HepG2 (cell line): ENCODE measurements around the gene MAT2A. TPM values are rescaled to one million over a fixed set of nuclear protein-coding genes. Genes with fewer than 3 reads are reported as not detected.

Source experiments
- E2F2 ChIP-seq: sonication (generic); formaldehyde crosslinking; IDR thresholded peaks from 2 replicates; pipeline ENCODE4 v1.4.0; 2020; ENCODE audit warnings: missing genetic modification reagents, borderline replicate concordance
- EEA1 ChIP-seq: sonication (generic); formaldehyde crosslinking; IDR thresholded peaks from 2 replicates; pipeline ENCODE4 v1.5.1; 2020; ENCODE audit warnings: mild to moderate bottlenecking, missing genetic modification reagents, borderline replicate concordance
- HOXA5 ChIP-seq: sonication (generic); formaldehyde crosslinking; IDR thresholded peaks from 2 replicates; pipeline ENCODE4 v1.4.0; 2020; ENCODE audit warnings: missing genetic modification reagents
- JUND ChIP-seq: sonication (generic); formaldehyde crosslinking; IDR thresholded peaks from 2 replicates; pipeline ENCODE4 v1.8.0; 2022; ENCODE audit warnings: mild to moderate bottlenecking, missing genetic modification reagents
- MBNL3 ChIP-seq: fragments of 250-450 bp; sonication (Bioruptor Pico); conservative IDR thresholded peaks from 2 replicates; pipeline ENCODE4 v1.8.0; 2022; ENCODE audit warnings: mild to moderate bottlenecking, inconsistent platforms
- POGK ChIP-seq: sonication (generic); formaldehyde crosslinking; conservative IDR thresholded peaks from 2 replicates; pipeline ENCODE4 v1.8.0; 2022; ENCODE audit warnings: mild to moderate bottlenecking, moderate library complexity, missing genetic modification reagents
- RCOR2 ChIP-seq: IDR thresholded peaks from 2 replicates; pipeline ENCODE4 v1.6.1; 2016; ENCODE audit warnings: missing biosample characterization, missing genetic modification reagents
- SALL2 ChIP-seq: sonication (generic); formaldehyde crosslinking; IDR thresholded peaks from 2 replicates; pipeline ENCODE4 v1.8.1; 2023; ENCODE audit warnings: mild to moderate bottlenecking, missing genetic modification reagents, inconsistent platforms
- SMYD3 ChIP-seq: sonication (generic); formaldehyde crosslinking; IDR thresholded peaks from 2 replicates; pipeline ENCODE4 v1.8.1; 2023; ENCODE audit warnings: mild to moderate bottlenecking, missing genetic modification reagents
- STAG1 ChIP-seq: sonication (generic); formaldehyde crosslinking; IDR thresholded peaks from 2 replicates; pipeline ENCODE4 v1.4.0; 2020; ENCODE audit warnings: missing genetic modification reagents
- ZFAT ChIP-seq: sonication (generic); formaldehyde crosslinking; conservative IDR thresholded peaks from 2 replicates; pipeline ENCODE4 v1.8.1; 2023; ENCODE audit warnings: missing genetic modification reagents, inconsistent platforms
- ZFX ChIP-seq: sonication (generic); formaldehyde crosslinking; IDR thresholded peaks from 2 replicates; pipeline ENCODE4 v1.4.0; 2020; ENCODE audit warnings: mild to moderate bottlenecking, low read depth, missing genetic modification reagents, moderate library complexity
- ZMYM3 ChIP-seq: sonication (generic); formaldehyde crosslinking; IDR thresholded peaks from 2 replicates; pipeline ENCODE4 v1.5.1; 2020; ENCODE audit warnings: mild to moderate bottlenecking, missing genetic modification reagents
- ZNF207 ChIP-seq: fragments of 450-650 bp; IDR thresholded peaks from 2 replicates; pipeline ENCODE4 v1.6.1; 2016; ENCODE audit warnings: antibody characterized with exemption, borderline replicate concordance
- ZNF326 ChIP-seq: sonication (generic); formaldehyde crosslinking; IDR thresholded peaks from 2 replicates; pipeline ENCODE4 v1.4.0; 2020; ENCODE audit warnings: missing genetic modification reagents, borderline replicate concordance
- ZNF331 ChIP-seq: sonication (generic); formaldehyde crosslinking; IDR thresholded peaks from 2 replicates; pipeline ENCODE4 v1.4.0; 2020; ENCODE audit warnings: missing genetic modification reagents
- ZNF614 ChIP-seq: IDR thresholded peaks from 2 replicates; pipeline ENCODE4 v1.6.1; 2018; ENCODE audit warnings: missing biosample characterization, missing genetic modification reagents, inconsistent platforms, borderline replicate concordance
- ZNF652 ChIP-seq: IDR thresholded peaks from 2 replicates; pipeline ENCODE4 v1.6.1; 2016; ENCODE audit warnings: low read depth, borderline replicate concordance
- polyA plus RNA-seq, 8 experiments: library from polyadenylated mRNA; depleted of rRNA in 3 of 8; stranded (reverse) in 7 of 8; unstranded in 1 of 8; fragments of >200 nt; fragmentation: Illumina TruSeq in 4 of 8; extraction: Trizol in 4 of 8; gene quantifications; 2 replicates each; pipeline versions ENCODE4 v1.2.1 to v1.2.3, GENCODE V29; 2011 to 2016; ENCODE audit warnings: low read depth in 4 of 8, missing spikeins in 1 of 8, mixed read lengths in 1 of 8; ENCODE audit not compliant: insufficient read depth in 1 of 8
- total RNA-seq, 5 experiments: library from RNA; depleted of rRNA; stranded (reverse); fragments of >200 nt; fragmentation: Illumina TruSeq; extraction: Trizol; gene quantifications; 2 replicates each; pipeline ENCODE4 v1.2.3, GENCODE V29; 2016; ENCODE audit warnings: low read depth in 1 of 5
- TF ChIP-seq, protein P1 (sequence below): sonication (generic); formaldehyde crosslinking; IDR thresholded peaks from 2 replicates; pipeline ENCODE4 v1.8.1; 2022; ENCODE audit warnings: low read depth, mild to moderate bottlenecking, missing genetic modification reagents
- TF ChIP-seq, protein P2 (sequence below): sonication (generic); formaldehyde crosslinking; IDR thresholded peaks from 2 replicates; pipeline ENCODE4 v1.4.0; 2020; ENCODE audit warnings: missing genetic modification reagents, borderline replicate concordance
- TF ChIP-seq, protein P3 (sequence below): IDR thresholded peaks from 2 replicates; pipeline ENCODE4 v1.6.1; 2016; ENCODE audit warnings: low read depth, control low read depth

MAT2A gene
- total and polyA plus RNA-seq, 2 of the 13 experiments (the other 11 are each of a cell fraction or from before 2014, with no cell fraction given) = 155 to 331 TPM

DNA sequence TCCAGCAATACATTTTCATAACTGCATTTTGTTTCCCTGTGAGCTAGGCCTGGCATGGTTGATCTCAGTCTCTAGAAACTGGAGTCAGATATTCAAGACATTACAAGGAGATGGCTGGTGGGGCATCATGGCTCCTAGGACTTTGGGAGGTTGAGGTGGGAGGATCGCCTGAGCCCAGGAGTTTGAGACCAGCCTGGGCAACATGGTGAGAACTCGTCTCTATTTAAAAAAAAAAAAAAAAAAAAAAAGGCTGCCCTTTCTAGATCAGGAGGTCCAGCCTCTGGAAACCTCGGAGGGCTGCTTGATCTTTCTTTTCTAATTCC is 38.1 kb downstream of the MAT2A start (continued):
- TF ChIP-seq, protein P1, sequence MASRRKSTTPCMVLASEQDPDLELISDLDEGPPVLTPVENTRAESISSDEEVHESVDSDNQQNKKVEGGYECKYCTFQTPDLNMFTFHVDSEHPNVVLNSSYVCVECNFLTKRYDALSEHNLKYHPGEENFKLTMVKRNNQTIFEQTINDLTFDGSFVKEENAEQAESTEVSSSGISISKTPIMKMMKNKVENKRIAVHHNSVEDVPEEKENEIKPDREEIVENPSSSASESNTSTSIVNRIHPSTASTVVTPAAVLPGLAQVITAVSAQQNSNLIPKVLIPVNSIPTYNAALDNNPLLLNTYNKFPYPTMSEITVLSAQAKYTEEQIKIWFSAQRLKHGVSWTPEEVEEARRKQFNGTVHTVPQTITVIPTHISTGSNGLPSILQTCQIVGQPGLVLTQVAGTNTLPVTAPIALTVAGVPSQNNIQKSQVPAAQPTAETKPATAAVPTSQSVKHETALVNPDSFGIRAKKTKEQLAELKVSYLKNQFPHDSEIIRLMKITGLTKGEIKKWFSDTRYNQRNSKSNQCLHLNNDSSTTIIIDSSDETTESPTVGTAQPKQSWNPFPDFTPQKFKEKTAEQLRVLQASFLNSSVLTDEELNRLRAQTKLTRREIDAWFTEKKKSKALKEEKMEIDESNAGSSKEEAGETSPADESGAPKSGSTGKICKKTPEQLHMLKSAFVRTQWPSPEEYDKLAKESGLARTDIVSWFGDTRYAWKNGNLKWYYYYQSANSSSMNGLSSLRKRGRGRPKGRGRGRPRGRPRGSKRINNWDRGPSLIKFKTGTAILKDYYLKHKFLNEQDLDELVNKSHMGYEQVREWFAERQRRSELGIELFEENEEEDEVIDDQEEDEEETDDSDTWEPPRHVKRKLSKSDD (CRISPR knock-in tag) = no peak
- no peak for TF ChIP-seq MBNL3 (CRISPR knock-in tag)
- no peak for TF ChIP-seq EEA1 (CRISPR knock-in tag)
- no peak for TF ChIP-seq RCOR2 (CRISPR knock-in tag)
- no peak for TF ChIP-seq ZNF331 (CRISPR knock-in tag)
- TF ChIP-seq SMYD3 = no peak
- TF ChIP-seq, protein P2, sequence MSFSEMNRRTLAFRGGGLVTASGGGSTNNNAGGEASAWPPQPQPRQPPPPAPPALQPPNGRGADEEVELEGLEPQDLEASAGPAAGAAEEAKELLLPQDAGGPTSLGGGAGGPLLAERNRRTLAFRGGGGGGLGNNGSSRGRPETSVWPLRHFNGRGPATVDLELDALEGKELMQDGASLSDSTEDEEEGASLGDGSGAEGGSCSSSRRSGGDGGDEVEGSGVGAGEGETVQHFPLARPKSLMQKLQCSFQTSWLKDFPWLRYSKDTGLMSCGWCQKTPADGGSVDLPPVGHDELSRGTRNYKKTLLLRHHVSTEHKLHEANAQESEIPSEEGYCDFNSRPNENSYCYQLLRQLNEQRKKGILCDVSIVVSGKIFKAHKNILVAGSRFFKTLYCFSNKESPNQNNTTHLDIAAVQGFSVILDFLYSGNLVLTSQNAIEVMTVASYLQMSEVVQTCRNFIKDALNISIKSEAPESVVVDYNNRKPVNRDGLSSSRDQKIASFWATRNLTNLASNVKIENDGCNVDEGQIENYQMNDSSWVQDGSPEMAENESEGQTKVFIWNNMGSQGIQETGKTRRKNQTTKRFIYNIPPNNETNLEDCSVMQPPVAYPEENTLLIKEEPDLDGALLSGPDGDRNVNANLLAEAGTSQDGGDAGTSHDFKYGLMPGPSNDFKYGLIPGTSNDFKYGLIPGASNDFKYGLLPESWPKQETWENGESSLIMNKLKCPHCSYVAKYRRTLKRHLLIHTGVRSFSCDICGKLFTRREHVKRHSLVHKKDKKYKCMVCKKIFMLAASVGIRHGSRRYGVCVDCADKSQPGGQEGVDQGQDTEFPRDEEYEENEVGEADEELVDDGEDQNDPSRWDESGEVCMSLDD (CRISPR knock-in tag) = no peak
- TF ChIP-seq POGK (CRISPR knock-in tag) = no peak
- TF ChIP-seq HOXA5 (CRISPR knock-in tag) = 0 out of 2 replicates have a peak, but pooled peaks have one; percentile 35
- 0 out of 2 replicates have a peak, but pooled peaks have one; percentile 12 for TF ChIP-seq SALL2 (CRISPR knock-in tag)
- no peak for TF ChIP-seq ZNF207
- no peak for TF ChIP-seq JUND
- TF ChIP-seq STAG1 = no peak
- TF ChIP-seq, protein P3, sequence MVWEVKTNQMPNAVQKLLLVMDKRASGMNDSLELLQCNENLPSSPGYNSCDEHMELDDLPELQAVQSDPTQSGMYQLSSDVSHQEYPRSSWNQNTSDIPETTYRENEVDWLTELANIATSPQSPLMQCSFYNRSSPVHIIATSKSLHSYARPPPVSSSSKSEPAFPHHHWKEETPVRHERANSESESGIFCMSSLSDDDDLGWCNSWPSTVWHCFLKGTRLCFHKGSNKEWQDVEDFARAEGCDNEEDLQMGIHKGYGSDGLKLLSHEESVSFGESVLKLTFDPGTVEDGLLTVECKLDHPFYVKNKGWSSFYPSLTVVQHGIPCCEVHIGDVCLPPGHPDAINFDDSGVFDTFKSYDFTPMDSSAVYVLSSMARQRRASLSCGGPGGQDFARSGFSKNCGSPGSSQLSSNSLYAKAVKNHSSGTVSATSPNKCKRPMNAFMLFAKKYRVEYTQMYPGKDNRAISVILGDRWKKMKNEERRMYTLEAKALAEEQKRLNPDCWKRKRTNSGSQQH (CRISPR knock-in tag) = no peak
- TF ChIP-seq ZMYM3 = no peak
- TF ChIP-seq ZNF652 (CRISPR knock-in tag) = no peak
- TF ChIP-seq ZNF614 (CRISPR knock-in tag) = no peak
- TF ChIP-seq E2F2 (CRISPR knock-in tag) = no peak
- TF ChIP-seq ZNF326 = no peak
- no peak for TF ChIP-seq ZFAT
- no peak for TF ChIP-seq ZFX
